Gastroesophageal sphincter (tissue), 3 donors: ENCODE results near the gene HSP90AB1.

Source experiments
- EP300 ChIP-seq: sonication (generic); formaldehyde crosslinking; IDR thresholded peaks from one replicate; pipeline ENCODE4 v1.6.1; 2017; ENCODE audit warnings: antibody characterized with exemption, mild to moderate bottlenecking
- POLR2A ChIP-seq, 2 donors: fragments of 450-650 bp; IDR thresholded peaks; one replicate each; pipeline ENCODE4 v1.6.1; 2017; ENCODE audit warnings: antibody characterized with exemption in 2 of 2, mild to moderate bottlenecking in 2 of 2, moderate library complexity in 1 of 2
- POLR2AphosphoS5 ChIP-seq: sonication (generic); formaldehyde crosslinking; IDR thresholded peaks from one replicate; pipeline ENCODE4 v1.6.1; 2017; ENCODE audit warnings: antibody characterized with exemption
- TF ChIP-seq, protein P1 (sequence below), 4 experiments: fragments of 200-600 bp in 2 of 4; fragments of 450-650 bp in 2 of 4; sonication (generic) in 1 of 4; IDR thresholded peaks; one replicate each; pipeline ENCODE4 v1.5.1; 2017 to 2019; ENCODE audit warnings: antibody characterized with exemption in 4 of 4, mild to moderate bottlenecking in 2 of 4, moderate library complexity in 2 of 4

DNA sequence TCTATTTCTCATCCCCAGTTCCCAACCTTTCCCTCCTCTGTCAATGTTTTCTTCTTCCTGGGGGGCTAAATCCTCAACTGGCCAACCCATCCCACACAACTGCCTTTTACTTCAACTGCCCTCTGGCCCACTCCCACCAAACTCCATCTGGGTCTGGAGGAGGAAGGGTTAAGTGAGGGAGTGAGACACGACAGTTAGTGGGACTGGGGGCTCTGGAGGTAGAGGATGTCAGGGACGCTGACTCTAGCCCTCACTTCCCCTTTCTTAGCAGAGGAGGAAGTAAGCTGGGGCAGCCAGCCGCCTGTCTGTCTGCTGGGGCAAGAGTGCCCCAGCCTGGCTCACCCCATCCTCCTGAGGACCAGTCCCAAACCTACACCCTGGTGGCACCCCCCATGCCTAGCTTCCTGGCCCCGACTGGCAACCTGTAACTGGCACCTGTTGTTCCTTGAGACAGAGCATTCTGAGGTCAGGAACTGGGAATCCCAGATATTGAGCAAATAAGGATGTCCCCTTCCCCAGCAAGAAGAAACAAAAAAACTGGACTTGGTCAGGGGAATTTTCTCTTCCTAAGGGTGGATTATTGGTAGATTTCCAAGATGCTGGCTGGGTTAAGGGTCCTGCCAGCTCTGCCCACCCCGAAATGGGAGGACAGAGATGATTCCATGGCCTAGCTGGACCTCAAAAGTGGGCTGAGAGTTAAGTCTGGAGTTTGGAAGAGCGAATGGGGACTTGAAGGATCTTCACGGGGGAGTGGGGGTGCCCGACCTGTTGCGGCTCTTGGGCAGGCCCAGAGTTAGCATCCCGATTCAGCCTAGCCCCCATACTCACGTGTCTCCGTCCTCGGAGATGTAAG, 17.5 kb downstream of the HSP90AB1 start:
- TF ChIP-seq, protein P1, sequence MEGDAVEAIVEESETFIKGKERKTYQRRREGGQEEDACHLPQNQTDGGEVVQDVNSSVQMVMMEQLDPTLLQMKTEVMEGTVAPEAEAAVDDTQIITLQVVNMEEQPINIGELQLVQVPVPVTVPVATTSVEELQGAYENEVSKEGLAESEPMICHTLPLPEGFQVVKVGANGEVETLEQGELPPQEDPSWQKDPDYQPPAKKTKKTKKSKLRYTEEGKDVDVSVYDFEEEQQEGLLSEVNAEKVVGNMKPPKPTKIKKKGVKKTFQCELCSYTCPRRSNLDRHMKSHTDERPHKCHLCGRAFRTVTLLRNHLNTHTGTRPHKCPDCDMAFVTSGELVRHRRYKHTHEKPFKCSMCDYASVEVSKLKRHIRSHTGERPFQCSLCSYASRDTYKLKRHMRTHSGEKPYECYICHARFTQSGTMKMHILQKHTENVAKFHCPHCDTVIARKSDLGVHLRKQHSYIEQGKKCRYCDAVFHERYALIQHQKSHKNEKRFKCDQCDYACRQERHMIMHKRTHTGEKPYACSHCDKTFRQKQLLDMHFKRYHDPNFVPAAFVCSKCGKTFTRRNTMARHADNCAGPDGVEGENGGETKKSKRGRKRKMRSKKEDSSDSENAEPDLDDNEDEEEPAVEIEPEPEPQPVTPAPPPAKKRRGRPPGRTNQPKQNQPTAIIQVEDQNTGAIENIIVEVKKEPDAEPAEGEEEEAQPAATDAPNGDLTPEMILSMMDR (IDR thresholded peaks at IDR 0.05): no peak
- TF ChIP-seq POLR2A (IDR thresholded peaks at IDR 0.05) (no peak), EP300 (no peak), POLR2AphosphoS5 (no peak)
